ENCODE data around the gene ZNF48.

- peak; percentile 45 for TF ChIP-seq POLR2A (IDR thresholded peaks at IDR 0.05)
- TF ChIP-seq CTCF (IDR thresholded peaks at IDR 0.05): peak in 1 of 3 donors; percentile 13
Observed at GRCh38 chr16:30355144-30355953, 39.9 kb upstream of the ZNF48 start, which contains the start of gene CD2BP2.

Measured in ovary (tissue), 3 donors.